Activated CD4-positive, alpha-beta T cell treated with anti-CD3 and anti-CD28 coated beads, Interleukin-2, amount 50 U/mL, for 1 hour (primary cell): ENCODE results near the gene IFT122.

Source experiments
- DNase-seq: peaks from one replicate; pipeline ENCODE4 v3.0.0-alpha.2; 2020

IFT122 gene

DNA sequence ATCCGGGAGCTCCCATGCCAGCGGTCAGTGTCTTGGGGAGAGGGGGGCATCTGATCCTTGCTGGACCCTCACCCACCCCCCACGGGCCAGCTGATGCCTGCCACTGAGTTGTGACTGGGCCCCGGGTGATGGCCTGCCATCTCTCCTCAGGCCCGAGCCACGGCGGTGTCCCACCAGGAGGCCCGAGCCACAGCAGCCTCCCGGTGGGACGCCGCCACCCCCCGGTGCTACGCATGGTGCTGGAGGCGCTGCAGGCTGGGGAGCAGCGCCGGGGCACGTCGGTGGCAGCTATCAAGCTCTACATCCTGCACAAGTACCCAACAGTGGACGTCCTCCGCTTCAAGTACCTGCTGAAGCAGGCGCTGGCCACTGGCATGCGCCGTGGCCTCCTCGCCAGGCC lies 107.2 kb downstream of the IFT122 start:
- DNase-seq, result no peak

DNA sequence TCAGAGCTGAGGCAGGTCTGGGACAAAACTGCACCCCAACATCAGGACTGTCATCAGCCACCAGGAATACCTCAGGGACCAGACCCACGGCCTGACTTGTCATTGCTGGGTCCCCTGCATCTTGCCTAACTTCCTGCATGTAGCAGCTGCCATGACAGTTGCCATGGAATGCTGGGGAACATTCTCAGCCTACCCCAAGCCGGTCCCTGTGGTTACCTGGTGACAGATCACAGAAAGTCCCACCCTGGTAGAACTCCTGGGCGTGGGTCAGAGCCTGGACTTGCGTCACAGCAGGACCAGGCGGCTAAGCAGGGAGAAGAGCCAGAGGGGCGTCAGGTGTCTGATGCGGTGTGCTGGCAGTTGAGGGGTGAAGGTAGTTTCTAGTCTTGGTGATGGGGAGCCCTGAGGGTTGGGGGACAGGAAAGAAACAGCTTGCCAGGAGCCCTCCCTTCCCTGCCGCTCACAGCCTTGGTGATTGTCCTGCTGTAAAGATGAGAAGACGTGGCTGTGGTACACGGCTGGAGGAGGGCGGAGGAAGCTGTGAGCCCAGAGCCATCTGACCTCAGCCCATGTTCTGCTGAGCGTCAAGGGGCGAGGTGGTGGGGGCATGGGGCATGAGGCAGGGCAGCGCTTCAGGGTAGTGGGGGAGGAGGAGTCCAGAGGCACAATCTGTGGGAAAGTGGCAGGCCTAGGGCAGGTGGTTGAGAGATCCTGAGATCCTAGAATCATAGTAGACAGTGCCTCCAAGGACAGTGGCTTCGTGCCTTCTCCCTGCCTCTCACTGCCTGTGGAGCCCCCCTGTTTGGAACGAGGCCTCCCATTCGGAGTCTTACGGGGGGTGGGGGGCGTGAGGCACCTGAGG lies 108.3 kb downstream of the IFT122 start:
- no peak for DNase-seq

DNA sequence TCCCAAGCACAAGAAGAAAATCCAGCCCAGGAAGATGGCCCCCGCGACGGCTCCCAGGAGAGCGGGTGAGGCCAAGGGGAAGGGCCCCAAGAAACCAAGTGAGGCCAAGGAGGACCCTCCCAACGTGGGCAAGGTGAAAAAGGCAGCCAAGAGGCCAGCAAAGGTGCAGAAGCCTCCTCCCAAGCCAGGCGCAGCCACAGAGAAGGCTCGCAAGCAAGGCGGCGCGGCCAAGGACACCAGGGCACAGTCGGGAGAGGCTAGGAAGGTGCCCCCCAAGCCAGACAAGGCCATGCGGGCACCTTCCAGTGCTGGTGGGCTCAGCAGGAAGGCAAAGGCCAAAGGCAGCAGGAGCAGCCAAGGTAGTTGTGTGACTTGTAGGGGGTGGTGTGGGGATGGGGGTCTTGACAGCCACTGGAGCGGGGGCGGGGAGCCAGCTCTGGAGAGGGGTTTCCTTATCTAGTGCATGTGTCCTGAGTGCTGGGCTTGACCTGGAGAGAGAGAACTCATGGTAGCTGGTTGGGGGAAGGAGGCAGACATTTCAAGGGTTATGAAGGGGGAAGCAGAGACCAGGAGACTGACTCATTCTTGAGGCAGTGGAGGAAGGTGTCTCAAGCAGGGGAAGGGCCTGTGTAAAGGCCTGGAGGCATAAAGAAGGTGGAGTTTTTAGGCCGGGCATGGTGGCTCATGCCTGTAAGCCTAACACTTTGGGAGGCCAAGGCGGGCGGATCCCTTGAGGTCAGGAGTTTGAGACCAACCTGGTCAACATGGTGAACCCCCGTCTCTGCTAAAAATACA lies 109.2 kb downstream of the IFT122 start:
- no peak for DNase-seq

DNA sequence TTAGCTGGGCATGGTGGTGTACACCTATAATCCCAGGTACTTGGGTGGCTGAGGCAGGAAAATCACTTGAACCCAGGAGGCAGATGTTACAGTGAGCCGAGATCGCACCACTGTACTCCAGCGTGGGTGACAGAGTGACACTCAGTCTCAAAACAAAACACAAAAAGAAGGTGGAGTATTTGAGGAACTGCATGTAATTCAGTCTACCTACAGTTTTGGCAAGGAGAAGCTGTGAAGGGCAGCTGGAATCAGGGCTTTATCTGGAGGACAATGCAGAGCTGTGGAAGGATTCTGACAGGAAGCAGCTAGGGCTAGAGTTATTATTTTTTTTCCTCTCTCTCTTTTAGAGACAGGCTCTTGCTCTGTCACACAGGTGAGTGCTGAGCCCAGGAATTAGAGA lies 109.8 kb downstream of the IFT122 start:
- no peak for DNase-seq

DNA sequence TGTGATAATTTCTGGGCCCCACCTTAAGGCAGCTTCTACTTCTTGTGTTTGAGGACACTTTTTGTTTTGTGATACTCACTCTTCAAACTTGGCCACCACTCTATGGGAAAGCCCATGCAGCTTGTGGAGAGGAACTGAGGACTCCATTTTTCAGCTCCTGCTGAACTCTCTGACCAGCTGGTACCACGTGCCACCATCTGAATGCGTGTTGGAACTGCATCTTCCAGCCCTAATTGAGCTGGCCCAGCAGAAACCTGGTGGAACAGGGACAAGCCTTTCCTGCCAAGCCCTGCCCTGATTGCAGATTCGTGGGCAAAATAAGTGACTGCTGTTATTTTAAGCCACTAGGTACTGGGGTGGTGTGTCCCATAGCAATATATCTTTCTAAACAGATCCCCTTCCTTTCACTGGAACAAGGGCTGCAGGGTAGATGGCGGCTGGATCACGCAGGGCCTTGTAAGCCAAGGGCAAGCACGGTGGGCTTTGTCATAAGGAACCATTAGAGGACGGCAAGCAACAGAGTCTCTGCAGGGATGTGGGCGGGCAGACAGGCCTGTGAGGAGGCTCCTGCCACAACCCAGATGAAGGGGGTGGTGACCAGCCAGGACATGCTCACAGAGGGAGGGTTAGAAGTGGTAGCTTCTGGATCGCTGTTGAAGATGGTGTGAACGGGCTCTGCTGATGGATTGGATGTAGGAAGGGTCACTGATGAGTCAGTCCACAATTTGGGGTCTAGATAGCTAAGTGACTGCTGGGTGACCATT lies 112.4 kb downstream of the IFT122 start:
- no peak for DNase-seq

DNA sequence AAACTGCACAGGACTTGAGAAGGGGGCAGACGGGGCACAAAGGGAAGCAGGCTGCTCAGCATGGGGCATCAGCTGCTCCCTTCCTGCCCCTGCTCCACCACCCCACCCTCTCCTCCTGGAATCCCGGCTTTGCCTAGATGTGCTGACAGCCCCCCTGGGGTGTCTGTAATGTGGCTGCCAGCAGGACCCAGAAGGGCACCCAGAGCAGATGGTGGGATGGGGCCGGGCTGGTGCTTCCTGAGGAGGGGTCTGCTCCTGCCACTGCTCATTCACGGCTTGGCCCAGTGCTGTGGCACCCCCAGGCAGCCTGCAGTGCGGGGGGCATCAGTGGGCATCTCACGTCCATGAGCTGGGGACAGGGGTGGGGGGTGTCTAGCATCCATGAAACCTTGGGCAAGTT lies 113.1 kb downstream of the IFT122 start:
- DNase-seq, result no peak

DNA sequence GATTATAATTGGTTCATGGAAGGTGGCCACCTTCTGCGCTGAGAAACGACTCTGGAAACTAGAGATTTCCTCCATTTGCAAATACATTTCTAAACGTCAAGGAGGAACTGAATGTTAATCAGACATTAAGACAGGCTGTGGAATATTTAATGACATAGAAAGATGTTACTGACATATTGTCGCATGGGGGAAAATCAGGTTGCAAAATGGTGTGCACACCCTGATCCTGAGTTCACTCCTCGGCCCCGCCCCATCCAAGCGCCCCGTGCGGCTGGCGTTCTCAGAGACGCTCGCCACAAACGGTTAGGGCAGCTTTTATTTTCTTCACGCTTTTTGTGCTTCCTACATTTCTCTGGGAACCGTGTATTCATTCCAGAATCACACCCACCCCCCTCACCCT lies 113.7 kb downstream of the IFT122 start:
- no peak for DNase-seq

DNA sequence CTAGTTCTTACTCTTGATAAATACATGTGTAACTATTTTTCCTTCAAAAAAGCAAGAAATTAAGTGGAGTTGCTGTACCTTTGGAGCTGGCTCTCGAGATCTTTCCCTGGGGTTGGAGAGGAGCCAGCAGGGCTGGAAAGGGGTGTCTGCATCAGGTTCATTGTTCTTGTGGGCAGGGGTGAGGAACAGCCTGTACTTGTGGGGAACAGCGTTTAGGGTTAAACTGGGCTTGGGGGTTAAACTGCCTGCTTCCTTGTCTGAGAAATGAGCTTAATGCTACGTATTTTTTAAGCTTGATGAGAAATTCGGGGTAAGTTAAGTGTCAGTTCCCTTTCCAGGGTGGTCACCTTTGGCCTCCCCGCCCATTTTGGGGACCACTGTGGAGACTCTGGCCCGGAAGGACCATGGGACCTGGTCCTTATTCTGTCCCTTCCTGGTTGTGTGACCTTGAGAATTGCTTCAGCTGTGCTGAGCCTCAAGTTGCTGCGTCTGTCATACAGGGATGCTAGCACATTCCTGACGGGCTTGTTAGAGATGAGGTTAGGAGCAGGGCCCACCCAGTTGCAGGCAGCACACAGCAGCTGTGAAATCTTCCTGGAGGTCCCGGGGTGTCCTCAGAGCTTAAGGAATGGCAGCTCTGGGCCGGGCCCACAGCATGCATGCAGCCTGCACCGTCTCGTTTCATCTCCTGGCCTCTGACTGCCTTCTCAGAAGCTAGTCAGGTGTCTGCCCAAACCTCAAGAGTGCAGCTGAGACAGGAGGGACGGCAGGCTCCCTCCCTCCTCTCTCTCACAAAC lies 114.5 kb downstream of the IFT122 start:
- no peak for DNase-seq

DNA sequence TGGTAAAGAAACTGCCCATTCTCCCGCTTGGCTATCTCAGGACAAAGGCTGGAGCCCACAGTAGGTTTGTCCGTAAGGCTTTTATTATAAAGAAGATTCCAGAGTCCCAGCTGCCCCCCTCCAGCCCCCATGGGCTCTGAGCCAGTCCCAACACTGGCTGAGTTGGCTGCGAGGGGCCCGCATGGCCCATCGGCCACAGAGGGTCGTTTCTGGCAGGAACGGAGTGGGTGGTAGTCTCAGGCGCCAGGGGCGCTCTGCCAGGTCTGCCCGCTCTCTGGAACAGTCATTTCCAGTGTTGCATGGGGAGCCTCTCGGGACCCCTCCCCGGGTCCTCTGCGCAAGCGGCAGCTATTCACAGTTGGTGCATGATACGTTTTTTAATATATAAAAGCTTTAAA lies 115.1 kb downstream of the IFT122 start:
- no peak for DNase-seq

DNA sequence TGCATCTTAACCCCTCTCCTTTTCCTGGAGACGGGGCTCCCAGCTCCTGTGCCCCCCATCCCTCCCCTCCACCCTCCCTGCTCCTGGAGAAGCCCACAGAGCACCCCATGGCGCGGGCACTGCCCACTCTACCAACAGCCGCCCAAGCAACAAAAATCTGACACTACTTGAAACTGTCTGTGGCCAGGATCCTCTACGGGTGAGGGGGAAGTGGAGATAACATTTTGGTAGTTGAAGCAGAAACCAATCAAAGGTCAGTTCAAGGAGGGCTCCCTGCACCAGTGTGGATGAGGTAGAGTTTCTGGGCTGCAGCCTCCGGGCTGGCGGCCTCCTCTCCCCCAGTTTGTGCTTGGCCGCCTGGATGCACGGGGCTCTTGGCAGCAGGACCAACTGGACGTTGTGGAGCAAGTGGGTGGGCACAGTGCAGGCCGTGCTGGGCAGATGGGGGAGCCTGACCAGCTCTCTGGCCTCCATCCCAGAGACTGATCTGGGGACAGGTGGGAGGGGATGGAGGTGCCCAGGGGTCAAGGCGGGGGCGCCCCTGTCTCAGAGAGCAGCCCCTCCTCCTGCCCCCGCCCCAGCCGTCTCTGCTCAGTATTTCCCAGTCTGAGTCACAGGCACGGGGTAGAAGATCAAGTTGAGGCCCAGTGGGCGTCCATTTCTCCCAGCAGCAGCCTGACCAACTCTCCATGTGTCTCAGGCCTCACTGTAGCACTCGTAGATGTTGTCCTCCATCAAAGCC lies 115.8 kb downstream of the IFT122 start:
- DNase-seq, result no peak

DNA sequence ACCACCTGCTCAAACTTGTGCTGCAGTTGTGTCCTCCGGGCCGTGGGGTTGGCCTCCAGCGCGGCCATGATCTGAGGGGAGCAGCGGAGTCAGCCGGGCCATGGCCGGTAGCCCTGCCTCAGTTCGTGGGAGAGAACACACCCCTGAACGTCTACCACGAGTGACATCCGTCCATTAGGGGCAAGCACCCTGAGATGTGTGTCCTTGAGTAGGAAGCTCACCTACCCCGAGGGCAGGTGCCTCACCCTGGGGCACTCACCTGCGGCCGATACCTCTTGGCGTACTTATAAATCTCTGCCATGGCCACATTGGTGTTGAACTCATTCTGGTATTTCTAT lies 116.3 kb downstream of the IFT122 start:
- no peak for DNase-seq

DNA sequence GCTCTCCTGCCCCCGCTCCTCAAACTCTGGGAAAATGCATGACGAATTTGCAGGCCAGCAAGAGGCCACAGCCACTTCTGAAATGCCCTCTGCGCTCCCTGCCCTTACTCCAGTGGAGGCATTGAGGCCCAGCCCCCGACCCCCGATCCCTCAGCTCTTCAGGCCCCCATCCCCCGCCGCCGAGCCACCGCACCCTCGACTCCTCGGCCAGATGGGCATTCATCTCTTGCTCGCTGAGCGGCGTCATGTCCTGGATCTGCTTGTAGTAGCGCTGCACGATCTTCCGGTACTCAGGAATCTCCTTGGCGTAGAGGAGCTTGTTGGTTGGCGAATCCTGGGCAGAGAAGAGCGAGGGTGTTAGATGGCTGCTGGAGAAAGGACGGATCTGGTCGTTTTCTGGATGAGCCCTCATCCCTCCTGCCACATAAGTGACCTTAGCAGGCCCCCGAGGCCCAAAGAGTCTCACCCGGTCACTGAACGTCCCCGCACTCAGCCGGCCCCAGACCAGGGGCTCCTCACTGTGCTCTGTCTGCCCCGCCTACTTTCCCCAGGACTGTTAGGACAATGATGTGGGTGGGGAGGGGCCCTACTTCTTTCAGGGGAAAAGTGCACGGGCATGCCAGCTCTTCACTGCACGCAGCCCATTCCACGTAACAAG lies 117.0 kb downstream of the IFT122 start:
- no peak for DNase-seq

DNA sequence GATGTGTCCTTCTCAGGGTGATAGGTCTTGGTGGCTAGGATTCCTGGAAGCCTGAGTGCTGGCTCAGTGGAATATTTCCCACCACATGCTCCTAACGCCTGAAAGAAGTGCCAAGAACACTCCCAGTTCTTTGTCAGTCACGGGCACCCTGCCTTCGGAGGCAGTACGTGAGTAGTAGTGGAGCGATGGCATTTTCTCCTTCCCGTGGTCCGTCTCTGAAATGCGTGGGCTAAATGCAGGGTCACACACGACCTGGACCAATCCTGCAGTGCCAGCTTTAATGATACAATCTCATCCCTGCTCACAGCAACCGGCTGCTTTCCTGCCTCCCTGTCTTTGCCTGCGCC lies 117.5 kb downstream of the IFT122 start:
- DNase-seq, result no peak

DNA sequence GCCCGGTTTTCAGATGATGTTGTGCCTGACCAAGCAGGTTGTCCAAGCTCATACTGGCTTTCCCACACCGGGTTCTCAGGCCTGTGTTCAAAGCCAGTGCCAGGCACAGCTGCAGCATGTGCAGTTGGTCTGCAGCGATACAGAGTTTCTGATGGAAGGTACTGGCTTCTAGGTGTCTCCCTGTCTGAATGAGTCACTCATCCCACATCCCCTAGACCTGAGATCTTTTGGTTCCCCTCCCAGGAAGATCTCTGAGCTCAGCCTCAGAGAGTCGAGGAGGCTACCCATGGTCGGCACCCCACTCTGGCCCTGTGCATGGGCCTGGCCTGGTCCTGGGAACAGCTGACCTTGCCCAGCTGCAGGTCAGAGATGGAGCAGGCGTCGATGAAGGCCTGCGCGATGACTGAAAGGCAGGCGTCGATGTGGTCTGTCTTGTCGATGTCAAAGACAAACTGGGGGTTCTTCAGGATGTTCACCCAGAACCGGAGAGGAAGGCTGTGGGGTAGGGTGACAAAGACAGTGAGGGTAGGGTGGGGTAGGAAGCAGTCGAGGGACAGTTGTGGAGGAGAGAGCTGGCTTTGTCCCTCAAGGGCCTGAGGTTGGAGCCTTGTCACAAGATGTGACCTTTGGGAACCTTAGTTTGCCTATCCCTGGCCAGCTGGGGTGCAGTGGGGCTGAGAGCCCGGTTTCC lies 118.2 kb downstream of the IFT122 start:
- no peak for DNase-seq

DNA sequence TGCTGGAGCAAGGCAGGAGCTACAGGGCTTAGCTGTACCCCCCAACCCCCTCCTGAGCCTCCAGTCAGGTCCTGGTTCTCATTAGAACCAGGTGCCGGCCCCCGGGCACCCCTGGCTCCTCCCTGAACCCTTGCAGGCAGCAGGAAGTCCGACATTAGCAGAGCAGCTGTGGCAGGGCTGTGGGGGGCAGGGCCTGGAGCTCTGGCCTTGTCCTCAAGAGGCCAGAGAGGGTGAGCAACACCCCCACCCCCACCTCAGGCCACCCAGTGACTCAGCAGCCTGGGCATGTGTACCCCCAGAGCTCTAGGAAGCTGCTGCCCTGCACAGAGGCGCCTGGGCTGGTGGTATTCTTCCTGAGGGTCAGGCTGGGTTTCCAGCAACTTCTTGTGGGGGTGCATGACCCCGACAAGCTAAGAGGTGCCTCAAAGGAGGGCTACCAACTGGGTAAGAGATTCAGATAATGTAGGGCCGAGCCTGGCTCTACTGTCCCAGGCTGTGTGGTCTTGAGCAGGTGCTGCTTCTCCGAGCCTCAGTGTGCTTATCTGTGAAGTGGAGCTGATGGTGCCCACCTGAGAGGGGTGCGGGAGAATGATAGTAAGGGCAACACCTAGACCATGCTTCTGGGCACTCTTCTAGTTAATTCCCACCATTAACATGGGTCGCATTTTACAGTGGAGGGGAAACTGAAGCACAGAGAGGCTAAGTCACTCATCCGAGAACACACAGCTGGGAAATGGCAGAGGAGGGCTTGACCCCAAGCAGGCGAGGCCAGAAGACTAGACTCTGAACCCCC lies 118.9 kb downstream of the IFT122 start:
- DNase-seq, result no peak

DNA sequence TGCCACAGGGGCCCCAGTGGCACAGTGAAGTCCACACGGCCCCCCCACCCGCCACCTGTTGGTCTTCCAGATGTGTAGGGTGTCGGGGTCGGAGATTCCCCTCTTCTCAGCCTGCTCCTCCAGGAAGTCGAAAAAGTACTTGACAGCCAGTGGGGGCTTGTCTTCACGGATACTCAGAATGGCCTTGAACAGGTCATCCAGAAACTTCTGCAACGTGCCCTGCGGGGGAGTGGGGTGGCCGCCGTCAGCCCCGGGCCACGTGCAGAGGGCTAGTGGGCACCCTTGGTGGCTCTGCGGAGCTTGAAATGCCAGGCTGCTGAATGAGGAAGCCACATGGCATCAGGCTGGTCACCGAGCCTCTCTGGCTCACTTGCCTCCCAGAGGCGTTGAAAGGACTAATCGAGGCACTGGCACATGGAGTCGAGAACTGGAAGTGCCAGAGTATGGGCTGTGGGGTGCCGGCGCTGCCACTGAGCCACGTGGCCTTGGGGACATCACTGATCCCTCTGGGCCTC lies 119.6 kb downstream of the IFT122 start:
- no peak for DNase-seq

DNA sequence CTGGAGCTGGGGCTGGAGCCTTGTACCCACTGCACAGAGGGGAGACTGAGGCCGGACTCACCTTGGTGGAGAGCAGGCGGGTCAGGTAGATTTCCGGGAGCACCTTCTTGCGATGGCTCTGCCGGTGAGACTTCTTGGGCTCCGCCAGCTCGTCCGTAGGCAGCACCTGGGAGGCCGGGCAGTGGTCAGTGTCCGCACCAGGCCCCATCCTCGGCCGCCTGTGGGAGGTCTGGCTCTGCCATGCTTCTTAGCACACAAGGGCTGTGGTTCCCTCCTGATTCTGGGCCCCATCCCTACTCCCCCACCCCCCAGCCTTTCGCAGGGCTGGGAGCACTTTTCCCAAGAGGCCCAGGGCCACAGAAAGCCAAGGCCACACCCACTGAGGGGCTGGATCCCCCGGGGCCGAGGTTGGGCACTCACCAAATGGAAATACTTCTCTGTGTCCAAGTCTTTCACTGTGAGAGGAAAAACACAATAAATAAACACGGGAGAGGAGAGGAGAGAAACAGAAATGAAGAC lies 120.3 kb downstream of the IFT122 start:
- DNase-seq, result no peak

DNA sequence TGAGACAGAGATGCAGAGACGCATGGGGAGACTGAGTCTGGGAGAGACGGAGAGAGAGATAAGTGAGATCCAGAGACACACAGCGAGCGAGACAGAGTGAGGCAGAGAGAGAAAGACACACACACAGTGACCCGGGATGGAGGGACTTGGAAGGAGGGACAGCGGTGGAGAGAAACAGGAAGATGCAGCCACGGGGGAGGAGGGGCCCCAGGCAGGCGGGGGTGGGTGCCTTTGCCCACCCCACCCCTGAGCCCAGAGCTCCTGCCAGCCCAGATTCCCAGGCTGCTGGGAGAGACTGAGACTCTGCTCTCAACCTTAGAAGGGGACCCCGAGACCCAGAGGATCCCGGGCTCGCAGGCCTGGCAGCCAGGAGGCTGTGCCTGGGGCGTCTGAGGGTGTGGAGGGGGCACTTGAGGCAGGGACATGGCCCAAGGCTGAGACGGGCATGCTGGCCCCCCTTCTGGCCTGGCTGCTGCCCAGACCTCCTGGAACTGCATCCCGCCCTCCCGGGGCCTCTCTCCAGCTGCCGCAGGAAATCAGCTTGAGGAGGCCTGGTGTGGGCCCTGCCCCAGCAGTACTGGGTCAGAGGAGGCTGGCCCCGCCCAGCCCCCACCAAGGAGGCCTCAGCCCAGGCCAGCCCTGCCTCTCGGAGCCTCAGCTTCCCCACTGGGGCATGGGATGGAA lies 121.0 kb downstream of the IFT122 start:
- DNase-seq, result no peak

DNA sequence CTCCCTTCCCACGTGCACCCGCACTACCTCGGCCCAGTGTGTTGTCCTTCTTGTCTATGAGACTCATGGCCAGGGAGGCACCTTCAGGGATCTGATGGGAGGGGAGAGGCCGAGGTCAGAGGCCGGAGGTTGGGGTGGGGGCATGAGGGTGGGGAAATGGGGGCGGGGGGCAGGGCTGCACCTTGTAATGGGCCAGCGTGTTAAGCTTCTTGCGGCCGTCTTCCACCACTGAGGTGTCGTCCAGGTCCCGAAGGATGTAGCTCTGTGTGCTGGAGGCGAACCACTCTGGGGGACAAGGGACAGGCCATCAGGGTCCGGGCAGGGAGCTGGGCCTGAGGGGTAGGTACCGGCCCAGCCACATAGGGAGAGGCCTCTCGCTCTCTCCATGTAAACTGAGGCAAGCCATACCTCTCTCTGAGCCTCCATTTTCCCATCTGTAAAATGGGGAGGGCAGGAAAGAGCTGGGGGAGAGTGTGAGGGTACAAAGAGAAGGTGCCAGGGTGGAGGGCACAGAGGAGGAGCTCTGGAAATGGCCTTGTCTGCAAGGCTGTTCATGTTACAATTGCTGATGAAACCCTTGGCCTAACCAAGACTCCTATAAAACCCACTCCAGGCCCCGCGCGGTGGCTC lies 121.7 kb downstream of the IFT122 start:
- DNase-seq, result no peak
